Left lung (tissue), 10 donors: Measurements from ENCODE around the gene OAS1. TPM values are rescaled to one million over a fixed set of nuclear protein-coding genes. Genes with fewer than 3 reads are reported as not detected.

ENCODE experiments used
- ATAC-seq: fragments of 200-7000 bp; cut with Tn5 transposase; one replicate; pipeline ENCODE4 v1.9.1; 2020; ENCODE audit warnings: moderate library complexity
- DNase-seq, 4 donors: peaks; one replicate each; pipeline ENCODE4 v3.0.0-alpha.2; 2013 to 2020
- H3K27ac ChIP-seq, 2 donors: fragments of 200-600 bp; sonication (generic) in 1 of 2; one replicate each; pipeline versions ENCODE4 v1.5.0 to v1.8.0; 2020 to 2021
- H3K27me3 ChIP-seq, 2 donors: fragments of 200-600 bp; sonication (generic) in 1 of 2; one replicate each; pipeline versions ENCODE4 v1.5.0 to v1.8.0; 2020 to 2021
- H3K36me3 ChIP-seq, 2 donors: fragments of 200-600 bp; sonication (generic) in 1 of 2; one replicate each; pipeline versions ENCODE4 v1.5.0 to v1.8.0; 2020 to 2021
- H3K4me1 ChIP-seq, 2 donors: fragments of 200-600 bp; one replicate each; pipeline ENCODE4 v1.8.0; 2021
- H3K4me3 ChIP-seq, 2 donors: fragments of 200-600 bp; sonication (generic) in 1 of 2; one replicate each; pipeline versions ENCODE4 v1.5.0 to v1.8.0; 2020 to 2021; ENCODE audit warnings: mild to moderate bottlenecking in 1 of 2
- H3K9me3 ChIP-seq, 2 donors: fragments of 200-600 bp; sonication (generic) in 1 of 2; one replicate each; pipeline versions ENCODE4 v1.5.0 to v1.8.0; 2020 to 2021
- CTCF ChIP-seq, 2 donors: fragments of 200-600 bp; sonication (generic) in 1 of 2; IDR thresholded peaks; one replicate each; pipeline versions ENCODE4 v1.5.0 to v1.8.0; 2021; ENCODE audit warnings: antibody characterized with exemption in 2 of 2
- intact Hi-C, 2 donors: fragments of 100-400 bp; cut with DNase I; formaldehyde crosslinking; loops; one replicate each; pipeline versions ENCODE4 v1.11.2 to v1.14.2; 2022
- polyA plus RNA-seq, 6 donors: library from polyadenylated mRNA; unstranded; fragments of 120-200 nt; gene quantifications; one replicate each; pipeline ENCODE4 v1.2.1, GENCODE V29; 2013; ENCODE audit not compliant: insufficient read length in 6 of 6
- total RNA-seq, 2 donors: library from RNA; stranded (reverse); fragmentation: NEBNext Ultra II Directional; extraction: Animal tissue kit (Norgen Biotek cat#: 25700); gene quantifications; one replicate each; pipeline ENCODE4 v1.2.1, GENCODE V29; 2021
- donor health status: DM: no; HTN: yes; CAD: no.
- donor health status: DM: no; HTN: no; CAD: no.

OAS1 gene
- total and polyA plus RNA-seq, 8 donors: 3.3 to 48.3 (median 5.3) TPM

- H3K27me3 ChIP-seq: peaks cover 0 to 39% of the 10 kb centered on the region in 2 donors
These were observed 44.0 kb upstream of the OAS1 start for GRCh38 chr12:112862636-112863290.

GRCh38 chr12:112868459-112869041 lies 38.2 kb upstream of the OAS1 start:
- no peaks in the 10 kb centered on the region for H3K36me3 ChIP-seq
- TF ChIP-seq CTCF (IDR thresholded peaks at IDR 0.05): no peak
- peak; percentile 16 for ATAC-seq
- no peak overlapping the region for H3K27ac ChIP-seq
- no peaks in the 10 kb centered on the region for H3K4me1 ChIP-seq
- intact Hi-C loops: no loop called here
- H3K4me3 ChIP-seq: no peak overlapping the region
- H3K9me3 ChIP-seq: no peaks in the 10 kb centered on the region
- no peak for DNase-seq
- peaks cover 0 to 24% of the 10 kb centered on the region in 2 donors for H3K27me3 ChIP-seq

More at GRCh38 chr12:112862636-112863290, 44.0 kb upstream of the OAS1 start:
- Histone ChIP-seq H3K4me3 (no peak overlapping the region), H3K9me3 (no peaks in the 10 kb centered on the region), H3K4me1 (no peaks in the 10 kb centered on the region), H3K36me3 (no peaks in the 10 kb centered on the region), H3K27ac (no peak overlapping the region)
- no peak for TF ChIP-seq CTCF (IDR thresholded peaks at IDR 0.05)
- DNase-seq (no peak), ATAC-seq (no peak)
- intact Hi-C loops: no loop called here

GRCh38 chr12:112869091-112869490 lies 37.7 kb upstream of the OAS1 start:
- Histone ChIP-seq H3K27me3 (peaks cover 0 to 27% of the 10 kb centered on the region in 2 donors), H3K4me1 (no peaks in the 10 kb centered on the region), H3K36me3 (no peaks in the 10 kb centered on the region), H3K4me3 (no peak overlapping the region), H3K27ac (no peak overlapping the region), H3K9me3 (no peaks in the 10 kb centered on the region)
- ATAC-seq (no peak), DNase-seq (no peak)
- intact Hi-C loops: no loop called here
- no peak for TF ChIP-seq CTCF (IDR thresholded peaks at IDR 0.05)

- no peak for ATAC-seq
- Histone ChIP-seq H3K27ac (no peak overlapping the region), H3K4me1 (no peaks in the 10 kb centered on the region), H3K9me3 (no peaks in the 10 kb centered on the region), H3K27me3 (peaks cover 0 to 34% of the 10 kb centered on the region in 2 donors), H3K4me3 (no peak overlapping the region), H3K36me3 (no peaks in the 10 kb centered on the region)
- DNase-seq: no peak
- intact Hi-C loops: no loop called here
- no peak for TF ChIP-seq CTCF (IDR thresholded peaks at IDR 0.05)
These were observed 37.0 kb upstream of the OAS1 start for GRCh38 chr12:112869778-112870177.

GRCh38 chr12:112870267-112870980 lies 36.3 kb upstream of the OAS1 start:
- intact Hi-C loops: no loop called here
- Histone ChIP-seq H3K36me3 (no peaks in the 10 kb centered on the region), H3K27me3 (peaks cover 0 to 41% of the 10 kb centered on the region in 2 donors), H3K4me1 (no peaks in the 10 kb centered on the region), H3K27ac (no peak overlapping the region), H3K4me3 (no peak overlapping the region), H3K9me3 (no peaks in the 10 kb centered on the region)
- TF ChIP-seq CTCF (IDR thresholded peaks at IDR 0.05): no peak
- ATAC-seq (no peak), DNase-seq (no peak)
